SU-DHL-6 (cell line): Measurements from ENCODE around the gene NPIPB6.

Source experiments
- CTCF ChIP-seq: fragments of 200-600 bp; sonication (generic); IDR thresholded peaks from one replicate; pipeline ENCODE4 v1.5.1; 2017; ENCODE audit warnings: antibody characterized with exemption, mild to moderate bottlenecking, low read length, moderate library complexity; ENCODE audit not compliant: insufficient read depth, poor library complexity, severe bottlenecking
- EZH2phosphoT487 ChIP-seq: fragments of 200-600 bp; sonication (generic), shearing (Covaris generic); conservative IDR thresholded peaks from 2 replicates; pipeline ENCODE4 v1.6.1; 2018; ENCODE audit warnings: mild to moderate bottlenecking, antibody characterized with exemption, low read length, moderate library complexity, mixed read lengths

GRCh38 chr16:28317040-28317880 lies 46.0 kb downstream of the NPIPB6 start:
- TF ChIP-seq EZH2phosphoT487 = no peak
- TF ChIP-seq CTCF = peak; percentile 80
